ENCODE measurements around the gene ZNF841.
"Not testable (repeated sequence)": the region's sequence is repeated elsewhere in the genome, so short reads cannot be mapped to it uniquely, and the experiment has no call there.

ZNF841 gene

GRCh38 chr19:52095172-52096014, at the start of gene ZNF841:
Gene ZNF841, minus strand, starts transcription at chr19:52095765. Its CDS starts 10,964 bp downstream, at chr19:52084801.
- peak; percentile 83 to 90 for DNase-seq

DNA sequence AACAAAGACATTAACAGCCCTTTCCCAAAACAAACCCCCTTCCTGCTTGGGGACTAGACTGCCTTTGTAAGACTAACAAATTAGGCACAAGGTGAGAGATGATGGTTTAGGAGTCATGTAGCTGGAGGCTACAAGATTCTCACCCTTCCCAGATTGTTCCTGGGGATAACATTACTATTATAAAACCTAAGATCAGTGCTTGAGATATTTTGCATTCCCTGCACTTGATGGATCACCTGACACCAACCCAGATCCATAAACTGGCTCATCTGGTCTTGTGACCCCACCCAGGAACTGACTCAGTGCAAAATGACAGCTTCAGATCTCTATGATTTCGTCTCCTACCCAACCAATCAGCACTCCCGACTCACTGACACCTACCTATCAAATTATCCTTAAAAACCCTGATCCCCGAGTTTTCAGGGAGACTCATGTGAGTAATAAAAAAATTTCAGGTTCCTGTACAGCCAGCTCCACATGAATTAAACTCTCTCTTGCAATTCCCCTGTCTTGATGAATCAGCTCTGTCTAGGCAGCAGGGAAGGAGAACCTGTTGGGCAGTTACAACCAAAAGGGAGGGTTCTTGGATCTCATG, 46.5 kb upstream of the ZNF841 start:
- no peak for DNase-seq

DNA sequence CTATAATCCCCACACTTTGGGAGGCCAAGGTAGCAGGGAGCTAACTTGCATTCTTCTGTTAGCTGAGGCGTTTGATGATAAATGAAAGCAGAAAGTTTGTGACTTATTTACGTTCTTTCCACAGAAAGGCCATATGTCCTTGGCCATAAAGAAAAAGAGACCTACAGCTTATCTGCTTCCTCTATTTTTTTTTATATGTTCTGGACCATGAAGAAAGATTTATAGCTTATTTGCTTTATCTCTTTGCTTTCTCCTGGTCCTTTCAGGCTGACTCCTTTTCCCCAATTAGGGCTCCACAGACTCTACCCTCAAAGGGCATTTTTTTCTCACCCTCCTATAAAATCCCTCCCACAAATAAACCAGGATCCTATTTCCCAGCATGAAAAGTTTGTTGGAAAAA, 45.6 kb upstream of the ZNF841 start:
- DNase-seq, result no peak

- DNase-seq, result no peak
These were observed 44.6 kb upstream of the ZNF841 start for GRCh38 chr19:52140032-52140710.

GRCh38 chr19:52139252-52140031, 43.9 kb upstream of the ZNF841 start, which contains the start of gene ZNF616:
Gene ZNF616, minus strand, starts transcription at chr19:52139938. Its CDS starts 9,426 bp downstream, at chr19:52130512.
- DNase-seq, result peak; percentile 91 to 97

- DNase-seq, result no peak
These were observed 43.4 kb upstream of the ZNF841 start for GRCh38 chr19:52138983-52139251.

GRCh38 chr19:52138278-52138982, 42.9 kb upstream of the ZNF841 start:
- no peak for DNase-seq

GRCh38 chr19:52120286-52120685, 24.7 kb upstream of the ZNF841 start:
- no peak for DNase-seq

DNA sequence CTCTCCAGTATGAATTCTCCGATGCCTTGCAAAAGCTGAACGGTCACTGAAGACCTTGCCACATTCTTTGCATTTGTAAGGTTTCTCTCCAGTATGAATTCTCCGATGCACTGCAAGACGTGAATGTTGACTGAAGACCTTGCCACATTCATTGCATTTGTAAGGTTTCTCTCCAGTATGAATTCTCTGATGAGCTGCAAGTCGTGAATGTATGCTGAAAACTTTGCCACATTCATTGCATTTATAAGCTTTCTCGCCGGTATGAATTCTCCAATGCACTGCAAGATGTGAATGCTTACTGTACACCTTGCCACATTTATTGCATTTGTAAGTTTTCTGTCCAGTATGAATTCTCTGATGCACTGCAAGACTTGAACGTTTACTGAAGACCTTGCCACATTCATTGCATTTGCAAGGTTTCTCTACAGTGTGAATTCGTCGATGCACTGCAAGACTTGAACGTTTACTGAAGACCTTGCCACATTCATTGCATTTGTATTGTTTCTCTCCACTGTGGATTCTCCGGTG, 20.0 kb upstream of the ZNF841 start:
- DNase-seq, result no peak

DNA sequence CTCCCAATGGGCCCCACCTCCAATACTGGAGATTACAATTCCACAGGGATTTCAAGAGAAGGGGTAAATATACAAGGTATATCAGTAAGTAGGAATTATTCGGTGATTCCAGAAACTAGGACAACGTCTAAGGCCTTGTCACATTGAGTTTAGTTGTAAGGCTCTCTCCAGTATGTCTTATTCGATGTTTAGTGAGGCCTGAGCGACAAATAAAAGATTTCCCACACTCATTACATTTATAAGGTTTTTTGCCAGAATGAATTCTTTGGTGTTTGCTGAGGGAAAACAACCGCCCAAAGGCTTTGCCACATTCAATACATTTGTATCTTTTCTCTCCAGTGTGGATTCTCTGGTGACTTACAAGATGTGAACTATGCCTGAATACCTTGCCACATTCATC, 19.1 kb upstream of the ZNF841 start:
- no peak for DNase-seq

GRCh38 chr19:52112624-52113023, 17.1 kb upstream of the ZNF841 start:
- no peak for DNase-seq

DNA sequence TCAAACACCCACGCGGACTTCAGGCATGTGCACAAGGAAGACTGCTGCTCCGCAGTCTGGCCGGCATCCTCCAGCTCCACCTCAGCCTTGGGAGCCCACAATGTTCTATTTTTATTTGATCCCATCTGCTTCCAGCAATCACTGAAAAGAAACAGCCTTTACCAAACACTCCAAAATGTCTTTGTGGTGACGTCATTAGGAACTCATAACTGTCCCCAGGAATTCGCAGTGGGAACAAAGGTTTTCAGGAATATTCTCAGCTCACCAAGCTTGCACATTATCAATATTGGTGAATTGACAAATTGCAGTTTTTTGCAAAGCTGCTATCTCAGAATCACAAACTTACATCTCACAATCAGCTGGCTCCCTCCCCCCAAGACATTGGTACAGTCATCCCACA, 15.2 kb upstream of the ZNF841 start:
- no peak for DNase-seq

GRCh38 chr19:52102782-52103181, 7.2 kb upstream of the ZNF841 start:
- no peak for DNase-seq

DNA sequence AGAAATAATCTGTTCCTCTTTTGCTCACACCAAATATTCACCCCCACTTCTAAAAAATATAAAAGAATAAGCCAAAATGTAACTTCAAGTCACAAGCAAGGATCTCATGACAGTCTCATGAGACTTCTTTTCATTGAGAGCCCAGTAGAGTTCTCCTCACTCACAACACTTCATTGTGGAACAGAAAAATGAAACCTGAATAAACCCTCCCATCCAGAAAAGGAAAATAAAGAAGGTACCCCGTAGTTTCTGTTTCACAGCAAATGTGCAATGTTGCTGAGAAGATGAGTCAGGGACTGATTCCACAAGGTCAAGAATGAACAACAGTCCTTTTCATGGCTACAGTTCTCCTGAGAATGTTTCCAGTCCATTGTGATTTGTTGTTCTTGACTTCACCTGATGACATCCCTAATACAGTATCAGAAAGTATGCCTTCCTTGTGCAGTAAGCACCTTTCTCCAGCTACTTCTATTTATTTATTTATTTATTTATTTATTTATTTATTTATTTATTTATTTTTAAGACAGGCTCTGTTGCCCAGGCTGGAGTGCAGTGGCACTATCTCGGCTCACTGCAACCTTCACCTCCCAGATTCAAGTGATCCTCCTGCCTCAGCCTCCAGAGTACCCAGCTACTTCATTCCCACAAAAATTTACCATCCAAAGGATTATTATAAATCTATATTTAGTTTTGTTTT, 6.4 kb upstream of the ZNF841 start:
- no peak for DNase-seq

DNA sequence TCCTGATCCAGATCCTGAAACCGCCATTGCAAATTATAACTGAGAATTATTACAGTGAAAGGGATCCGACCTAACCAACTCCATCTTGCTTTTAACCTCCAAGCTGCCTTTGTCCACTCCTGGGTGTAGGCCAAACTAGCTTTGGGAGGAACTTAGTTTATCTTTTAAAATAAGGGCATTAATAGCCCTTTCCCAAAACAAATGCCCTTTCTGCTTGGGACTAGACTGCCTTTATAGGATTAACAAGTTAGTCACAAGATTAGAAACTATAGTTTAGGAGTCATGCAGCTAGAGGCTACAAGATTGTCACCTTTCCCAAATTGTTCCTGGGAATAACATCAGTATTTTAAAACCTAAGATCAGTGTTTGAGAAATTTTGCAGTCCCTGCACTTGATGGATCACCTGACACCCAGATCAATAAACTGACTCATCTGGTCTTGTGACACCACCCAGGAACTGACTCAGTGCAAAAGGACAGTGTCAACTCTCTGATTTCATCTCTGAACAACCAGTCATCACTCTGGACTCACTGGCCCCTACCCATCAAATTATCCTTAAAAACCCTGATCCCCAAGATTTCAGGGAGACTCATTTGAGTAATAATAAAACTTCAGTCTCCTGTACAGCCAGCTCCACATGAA, 4.1 kb upstream of the ZNF841 start:
- no peak for DNase-seq

DNA sequence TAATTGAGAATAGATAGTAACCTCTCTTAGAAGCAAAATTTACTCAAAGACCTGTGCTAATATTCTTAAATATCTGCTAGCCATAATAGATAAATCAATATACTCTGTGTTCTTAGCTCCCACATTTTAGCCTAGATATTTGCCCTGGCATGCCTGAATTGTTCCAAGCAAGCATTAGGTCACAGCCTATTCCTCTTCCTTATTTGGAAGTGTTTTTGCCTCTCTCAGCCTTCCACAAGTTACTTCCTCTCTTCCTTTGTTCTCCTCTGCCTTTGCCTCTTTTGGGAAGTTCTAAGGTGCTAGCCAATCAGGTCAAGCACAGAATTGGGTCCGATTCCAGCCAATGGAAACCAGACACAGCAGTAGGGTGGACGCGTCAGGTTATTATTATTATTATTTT, 851 bp upstream of the ZNF841 start:
- not testable (repeated sequence) for DNase-seq

DNA sequence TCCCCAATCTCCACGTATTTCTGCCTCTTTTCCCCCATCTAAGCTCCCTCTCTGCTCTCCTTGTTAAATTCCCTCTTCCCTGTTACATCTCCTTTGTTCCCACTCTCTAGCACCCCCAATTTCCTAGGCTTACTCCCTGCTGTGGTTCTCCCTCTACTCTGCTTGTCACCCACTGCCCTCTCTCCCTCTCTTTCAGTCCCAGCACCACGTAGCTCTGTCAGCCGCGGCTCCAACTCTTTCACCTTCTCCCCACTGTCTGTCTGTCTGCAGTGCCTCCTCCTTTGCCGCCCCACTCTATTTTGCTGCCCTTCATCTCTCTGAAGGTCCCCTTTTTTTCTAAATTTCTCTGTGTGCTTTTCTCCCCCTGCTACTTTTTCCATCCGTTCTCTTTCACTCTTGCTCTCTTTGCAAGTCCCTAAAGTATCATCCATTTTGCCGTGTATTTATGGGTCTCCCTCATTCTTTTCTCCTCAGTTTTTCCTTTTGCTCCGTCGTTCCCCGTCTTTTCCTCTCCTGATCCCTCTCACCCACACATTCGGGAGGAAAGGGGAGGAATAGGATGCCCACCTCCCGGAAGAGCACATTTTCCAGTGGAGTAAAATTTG, 937 bp downstream of the ZNF841 start:
- DNase-seq, result no peak

GRCh38 chr19:52086481-52086880, 9.1 kb downstream of the ZNF841 start:
- DNase-seq, result peak; percentile 3 to 16

GRCh38 chr19:52070496-52070895, 25.1 kb downstream of the ZNF841 start:
- DNase-seq, result no peak

GRCh38 chr19:52069653-52070052, 25.9 kb downstream of the ZNF841 start:
- no peak for DNase-seq
